MM.1S (cell line): Measurements from ENCODE around the gene LYZL1.
"Not testable (repeated sequence)": the region's sequence is repeated elsewhere in the genome, so short reads cannot be mapped to it uniquely, and the experiment has no call there.

ENCODE experiments used
- DNase-seq: peaks from one replicate; pipeline ENCODE4 v3.0.0-alpha.2; 2015
- H2AFZ ChIP-seq: fragments of 300-600 bp; sonication (generic); 2 replicates; pipeline ENCODE4 v1.6.0; 2016; ENCODE audit warnings: antibody characterized with exemption, low read length
- H3F3A ChIP-seq: fragments of 300-600 bp; sonication (generic); 2 replicates; pipeline ENCODE4 v1.6.1; 2016; ENCODE audit warnings: mild to moderate bottlenecking, antibody characterized with exemption, low read length, moderate library complexity, mixed read lengths; ENCODE audit not compliant: insufficient read depth
- H3K27ac ChIP-seq: fragments of 300-600 bp; sonication (generic); 2 replicates; pipeline ENCODE4 v1.5.1; 2016; ENCODE audit warnings: mild to moderate bottlenecking, low read length
- H3K27me3 ChIP-seq: fragments of 300-600 bp; sonication (generic); replicated peaks from 2 replicates; pipeline ENCODE4 v1.6.0; 2016; ENCODE audit warnings: low read length; ENCODE audit not compliant: insufficient read depth
- H3K36me3 ChIP-seq: fragments of 300-600 bp; sonication (generic); replicated peaks from 2 replicates; pipeline ENCODE4 v1.6.1; 2016; ENCODE audit warnings: mild to moderate bottlenecking, low read length, mixed read lengths; ENCODE audit not compliant: insufficient read depth
- H3K4me1 ChIP-seq: fragments of 300-600 bp; sonication (generic); 2 replicates; pipeline ENCODE4 v1.6.1; 2016; ENCODE audit warnings: low read length, mixed read lengths
- H3K4me2 ChIP-seq: fragments of 300-600 bp; sonication (generic); 2 replicates; pipeline ENCODE4 v1.6.0; 2016; ENCODE audit warnings: low read depth, low read length
- H3K4me3 ChIP-seq: fragments of 300-600 bp; sonication (generic); 2 replicates; pipeline ENCODE4 v1.5.1; 2016; ENCODE audit warnings: low read length, mixed read lengths
- H3K79me2 ChIP-seq: fragments of 300-600 bp; sonication (generic); 2 replicates; pipeline ENCODE4 v1.6.1; 2016; ENCODE audit warnings: mixed run types, low read length, mixed read lengths
- H3K9ac ChIP-seq: fragments of 300-600 bp; sonication (generic); 2 replicates; pipeline ENCODE4 v1.6.1; 2016; ENCODE audit warnings: low read length, mixed read lengths
- H3K9me2 ChIP-seq: fragments of 300-600 bp; sonication (generic); replicated peaks from 2 replicates; pipeline ENCODE4 v1.6.1; 2016; ENCODE audit warnings: mild to moderate bottlenecking, low read length, mixed read lengths; ENCODE audit not compliant: insufficient read depth
- H3K9me3 ChIP-seq: fragments of 300-600 bp; sonication (generic); replicated peaks from 2 replicates; pipeline ENCODE4 v1.6.1; 2016; ENCODE audit warnings: mild to moderate bottlenecking, low read length, mixed read lengths; ENCODE audit not compliant: insufficient read depth
- H4K20me1 ChIP-seq: fragments of 300-600 bp; sonication (generic); 2 replicates; pipeline ENCODE4 v1.6.1; 2016; ENCODE audit warnings: mild to moderate bottlenecking, low read length, moderate library complexity, mixed read lengths; ENCODE audit not compliant: insufficient read depth
- EZH2 ChIP-seq: fragments of 300-600 bp; sonication (generic); optimal IDR thresholded peaks from 2 replicates; pipeline ENCODE3; 2017; ENCODE audit warnings: low read depth, mild to moderate bottlenecking, antibody characterized with exemption, low read length, mixed read lengths
- EZH2phosphoT487 ChIP-seq: fragments of 300-600 bp; sonication (generic); IDR thresholded peaks from 2 replicates; pipeline ENCODE4 v1.6.1; 2018; ENCODE audit warnings: antibody characterized with exemption, low read length
- TF ChIP-seq, protein P1 (sequence below): fragments of 300-600 bp; sonication (generic); IDR thresholded peaks from 2 replicates; pipeline ENCODE4 v1.5.1; 2016; ENCODE audit warnings: antibody characterized with exemption, low read length, mixed read lengths

LYZL1 gene

DNA sequence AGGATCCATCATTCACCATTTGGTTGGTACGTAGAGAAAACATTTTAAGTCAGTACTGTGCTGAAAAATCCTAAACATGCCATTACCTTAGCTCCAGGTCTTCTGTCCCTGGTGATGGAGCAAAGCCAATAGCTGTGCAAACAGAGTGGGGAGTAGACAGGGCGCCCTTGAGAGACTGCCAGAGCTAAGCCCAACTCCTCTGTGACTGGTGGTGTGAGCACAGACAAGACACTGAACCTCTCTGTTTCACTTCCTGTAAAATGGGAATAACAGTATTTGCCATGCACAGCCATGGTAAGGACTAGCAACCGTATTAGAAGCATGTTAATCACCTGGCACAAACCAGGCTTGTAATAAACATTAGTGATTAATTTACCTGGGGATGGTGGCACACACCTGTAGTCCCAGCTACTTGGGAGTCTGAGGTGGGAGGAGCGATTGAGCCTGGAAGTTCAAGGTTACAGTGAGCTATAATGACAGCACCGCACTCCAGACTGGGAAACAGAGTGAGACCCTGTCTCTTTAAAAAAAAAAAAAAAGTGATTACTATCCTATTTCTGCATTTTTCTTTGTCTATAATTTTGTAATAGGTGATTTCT is 28.7 kb downstream of the LYZL1 start:
- Histone ChIP-seq H3K9me2 (no peaks in the 10 kb centered on the region), H3K4me1 (no peaks in the 10 kb centered on the region), H4K20me1 (no peaks in the 10 kb centered on the region), H3K27ac (no peak overlapping the region), H3F3A (no peaks in the 10 kb centered on the region), H3K79me2 (no peaks in the 10 kb centered on the region), H3K9me3 (no peaks in the 10 kb centered on the region), H3K36me3 (no peaks in the 10 kb centered on the region), H3K9ac (no peak overlapping the region), H2AFZ (no peak overlapping the region), H3K4me3 (no peak overlapping the region), H3K27me3 (no peaks in the 10 kb centered on the region), H3K4me2 (no peak overlapping the region)
- TF ChIP-seq, protein P1, sequence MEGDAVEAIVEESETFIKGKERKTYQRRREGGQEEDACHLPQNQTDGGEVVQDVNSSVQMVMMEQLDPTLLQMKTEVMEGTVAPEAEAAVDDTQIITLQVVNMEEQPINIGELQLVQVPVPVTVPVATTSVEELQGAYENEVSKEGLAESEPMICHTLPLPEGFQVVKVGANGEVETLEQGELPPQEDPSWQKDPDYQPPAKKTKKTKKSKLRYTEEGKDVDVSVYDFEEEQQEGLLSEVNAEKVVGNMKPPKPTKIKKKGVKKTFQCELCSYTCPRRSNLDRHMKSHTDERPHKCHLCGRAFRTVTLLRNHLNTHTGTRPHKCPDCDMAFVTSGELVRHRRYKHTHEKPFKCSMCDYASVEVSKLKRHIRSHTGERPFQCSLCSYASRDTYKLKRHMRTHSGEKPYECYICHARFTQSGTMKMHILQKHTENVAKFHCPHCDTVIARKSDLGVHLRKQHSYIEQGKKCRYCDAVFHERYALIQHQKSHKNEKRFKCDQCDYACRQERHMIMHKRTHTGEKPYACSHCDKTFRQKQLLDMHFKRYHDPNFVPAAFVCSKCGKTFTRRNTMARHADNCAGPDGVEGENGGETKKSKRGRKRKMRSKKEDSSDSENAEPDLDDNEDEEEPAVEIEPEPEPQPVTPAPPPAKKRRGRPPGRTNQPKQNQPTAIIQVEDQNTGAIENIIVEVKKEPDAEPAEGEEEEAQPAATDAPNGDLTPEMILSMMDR: no peak
- no peak for TF ChIP-seq EZH2phosphoT487
- TF ChIP-seq EZH2: no peak
- DNase-seq: no peak

DNA sequence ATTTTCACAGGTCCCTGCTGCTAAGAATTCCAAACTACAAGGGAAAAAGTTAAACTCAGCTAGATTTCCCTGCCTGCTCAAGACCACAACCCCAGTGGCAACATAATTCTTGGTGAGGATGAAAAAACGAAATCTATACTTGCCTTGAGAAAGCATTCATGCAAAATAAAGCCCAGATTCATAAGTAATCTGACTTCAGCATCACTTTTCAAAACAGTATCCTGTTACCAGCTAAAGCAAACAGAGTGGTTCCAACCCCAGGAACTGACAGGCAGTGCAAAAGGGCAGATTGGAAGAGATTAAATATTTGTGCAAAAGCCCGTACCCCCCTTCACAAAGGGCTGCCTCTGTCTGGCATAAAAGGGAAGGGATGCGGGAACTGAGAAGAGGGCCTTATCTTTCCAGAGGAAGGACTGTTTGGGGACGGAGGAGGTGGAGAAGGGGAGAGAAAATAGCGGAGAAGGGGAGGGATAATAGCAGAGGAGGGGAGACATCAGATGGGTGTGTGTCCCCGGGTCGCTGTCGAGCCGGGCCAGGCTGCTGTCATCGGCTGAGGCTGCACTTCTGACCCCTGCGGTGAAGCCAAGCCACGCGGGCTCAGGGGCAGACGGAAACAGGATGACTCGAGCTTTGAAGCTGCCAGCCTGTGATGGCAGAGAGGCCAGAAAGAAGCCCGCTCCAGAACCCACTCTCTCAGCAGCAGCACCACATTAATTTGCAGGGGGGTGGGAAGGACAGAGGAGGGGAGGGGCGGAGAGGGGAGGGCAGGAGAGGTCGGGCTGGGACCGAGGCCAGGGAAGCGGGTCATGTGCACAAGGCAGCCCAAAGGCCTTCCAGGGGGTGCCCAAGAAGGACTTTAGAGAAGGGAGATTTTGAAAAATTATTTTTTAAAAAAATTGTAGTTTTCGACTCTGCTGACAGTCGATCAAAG is 29.5 kb downstream of the LYZL1 start:
- H3K4me2 ChIP-seq, H3K9me2 ChIP-seq, H3K4me1 ChIP-seq, H3K4me3 ChIP-seq, H3K36me3 ChIP-seq, H3F3A ChIP-seq, H3K79me2 ChIP-seq, H3K27ac ChIP-seq, DNase-seq, H2AFZ ChIP-seq, H4K20me1 ChIP-seq, H3K27me3 ChIP-seq, H3K9ac ChIP-seq, H3K9me3 ChIP-seq: not testable (repeated sequence)

DNA sequence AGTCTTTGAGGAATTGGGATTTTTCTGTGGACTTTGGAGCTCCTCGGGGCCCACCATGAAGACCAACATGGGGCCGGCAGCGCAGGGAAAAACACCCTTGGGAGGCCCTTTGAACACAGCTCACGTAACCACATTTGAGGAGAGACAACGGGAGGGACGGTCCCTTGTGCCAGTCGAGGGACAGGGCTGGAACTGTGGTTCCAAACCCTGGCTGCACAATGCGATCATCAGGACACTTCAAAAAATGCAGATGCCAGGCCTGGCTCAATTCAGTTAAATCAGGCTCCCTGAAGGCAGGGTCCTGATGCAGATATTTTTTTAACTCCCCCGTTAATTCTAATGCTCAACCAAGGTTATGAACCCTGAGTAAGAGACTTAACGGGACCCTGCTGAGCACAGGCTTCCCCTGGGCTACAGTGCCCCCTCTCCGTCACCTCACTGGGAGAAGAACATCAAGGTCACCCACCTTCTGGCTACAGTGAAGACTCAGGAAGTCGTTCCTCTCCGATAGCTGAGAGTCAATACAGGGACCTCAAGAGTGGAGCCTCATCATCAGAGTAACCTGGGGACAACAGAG is 30.4 kb downstream of the LYZL1 start:
- Histone ChIP-seq H3K36me3 (no peaks in the 10 kb centered on the region), H3K9ac (no peak overlapping the region), H3K4me1 (no peaks in the 10 kb centered on the region), H3K27ac (no peak overlapping the region), H2AFZ (no peak overlapping the region), H3K4me2 (no peak overlapping the region), H3K27me3 (no peaks in the 10 kb centered on the region), H3F3A (no peaks in the 10 kb centered on the region), H3K9me2 (no peaks in the 10 kb centered on the region), H3K79me2 (no peaks in the 10 kb centered on the region), H3K9me3 (no peaks in the 10 kb centered on the region), H3K4me3 (no peak overlapping the region), H4K20me1 (no peaks in the 10 kb centered on the region)
- no peak for TF ChIP-seq EZH2phosphoT487
- TF ChIP-seq, protein P1: no peak
- no peak for TF ChIP-seq EZH2
- no peak for DNase-seq

GRCh38 chr10:29320680-29321121 is 31.8 kb downstream of the LYZL1 start:
- DNase-seq, H3K9me2 ChIP-seq, H3K9ac ChIP-seq, H3K27ac ChIP-seq, H3K27me3 ChIP-seq, H3K9me3 ChIP-seq, H3F3A ChIP-seq, H3K4me1 ChIP-seq, H3K79me2 ChIP-seq, H4K20me1 ChIP-seq, H3K36me3 ChIP-seq, H2AFZ ChIP-seq, H3K4me2 ChIP-seq, H3K4me3 ChIP-seq: not testable (repeated sequence)
